Activated T-helper 1 cell treated with anti-CD3 and anti-CD28 coated beads, Interleukin-2, amount 50 U/mL, for 16 hours (primary cell): ENCODE data around the gene KANSL2.
"Not testable (repeated sequence)": the region's sequence is repeated elsewhere in the genome, so short reads cannot be mapped to it uniquely, and the experiment has no call there.

ENCODE experiments used
- DNase-seq, 2 donors: peaks; one replicate each; pipeline ENCODE4 v3.0.0-alpha.2; 2020; ENCODE audit warnings: low read depth in 1 of 2, low spot score in 1 of 2

Gene KANSL2, protein sequence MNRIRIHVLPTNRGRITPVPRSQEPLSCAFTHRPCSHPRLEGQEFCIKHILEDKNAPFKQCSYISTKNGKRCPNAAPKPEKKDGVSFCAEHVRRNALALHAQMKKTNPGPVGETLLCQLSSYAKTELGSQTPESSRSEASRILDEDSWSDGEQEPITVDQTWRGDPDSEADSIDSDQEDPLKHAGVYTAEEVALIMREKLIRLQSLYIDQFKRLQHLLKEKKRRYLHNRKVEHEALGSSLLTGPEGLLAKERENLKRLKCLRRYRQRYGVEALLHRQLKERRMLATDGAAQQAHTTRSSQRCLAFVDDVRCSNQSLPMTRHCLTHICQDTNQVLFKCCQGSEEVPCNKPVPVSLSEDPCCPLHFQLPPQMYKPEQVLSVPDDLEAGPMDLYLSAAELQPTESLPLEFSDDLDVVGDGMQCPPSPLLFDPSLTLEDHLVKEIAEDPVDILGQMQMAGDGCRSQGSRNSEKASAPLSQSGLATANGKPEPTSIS

DNA sequence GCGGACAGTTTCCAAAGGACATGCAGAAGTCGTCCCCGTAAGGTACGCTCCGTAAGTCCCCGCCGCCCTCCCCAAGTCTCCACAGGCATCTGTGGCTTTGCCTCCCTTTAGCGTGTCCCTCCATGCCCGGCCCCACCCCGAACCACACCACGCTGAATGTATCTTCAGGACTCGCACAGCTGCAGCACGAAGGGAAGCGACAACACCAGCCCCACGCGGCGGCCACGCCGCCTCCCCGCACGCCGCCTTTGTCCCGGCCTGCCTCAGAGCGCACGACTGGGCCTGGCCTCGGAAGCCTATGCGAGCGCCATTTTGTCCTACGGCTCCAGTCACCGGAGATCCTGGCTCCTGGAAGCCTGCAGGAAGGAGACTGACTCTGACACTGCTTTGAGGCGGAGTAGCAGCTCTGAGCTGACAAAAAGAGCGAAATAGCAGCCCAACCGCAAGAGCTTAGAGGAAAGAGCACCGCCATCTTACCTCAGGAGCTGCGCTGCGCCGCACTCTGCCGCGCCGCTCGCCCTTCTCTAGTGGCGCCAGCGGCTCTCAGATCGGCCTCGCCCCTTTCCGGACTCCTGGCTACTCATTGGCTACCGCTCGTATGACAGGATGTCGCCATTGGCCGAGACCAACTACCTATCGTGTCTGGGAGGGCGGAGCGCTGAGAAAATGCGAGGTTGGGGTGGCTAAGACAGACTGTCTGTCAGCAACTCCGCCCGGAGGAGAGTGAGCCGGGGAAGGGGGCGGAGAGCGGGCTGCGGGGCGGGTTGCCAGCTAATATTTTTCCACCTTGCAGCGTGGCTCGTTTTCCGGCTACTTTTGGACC lies at the start of gene KANSL2:
TSS of gene KANSL2 (minus strand) at position 529 of the 823 bp plus-strand sequence. CDS start 606 bp downstream, outside the sequence.
- peak; percentile 94 to 95 for DNase-seq

DNA sequence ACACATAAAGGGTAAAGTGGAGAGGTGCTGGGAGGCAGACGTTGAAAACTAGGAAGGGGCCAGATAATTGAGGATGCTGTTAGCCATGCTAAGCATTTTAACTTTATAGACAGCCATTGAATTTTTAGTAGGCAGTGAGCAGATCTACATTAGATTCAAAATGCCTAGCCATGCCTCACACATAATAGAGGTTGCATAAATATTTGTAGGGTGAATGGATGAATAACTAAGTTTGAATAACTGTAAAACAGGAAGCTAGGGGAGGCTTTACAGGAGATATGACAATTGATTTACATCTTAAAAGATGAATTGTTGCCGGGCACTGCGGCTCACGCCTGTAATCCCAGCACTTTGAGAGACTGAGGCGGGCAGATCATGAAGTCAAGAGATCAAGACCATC lies 46.8 kb upstream of the KANSL2 start:
- no peak for DNase-seq

DNA sequence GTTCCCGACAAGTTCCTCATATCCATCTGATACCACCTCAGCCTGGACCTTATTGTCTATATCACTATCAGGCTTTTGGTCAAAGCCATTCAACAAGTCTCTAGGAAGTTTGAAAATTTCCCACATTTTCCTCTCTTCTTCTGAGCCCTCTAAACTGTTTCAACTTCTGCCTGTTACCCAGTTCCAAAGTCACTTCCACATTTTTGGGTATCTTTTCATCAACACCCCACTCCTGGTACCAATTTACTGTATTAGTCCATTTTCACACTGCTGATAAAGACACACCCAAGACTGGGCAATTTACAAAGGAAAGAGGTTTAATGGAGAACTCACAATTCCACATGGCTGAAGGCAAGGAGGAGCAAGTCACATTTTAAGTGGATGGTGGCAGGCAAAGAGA lies 38.7 kb upstream of the KANSL2 start:
- not testable (repeated sequence) for DNase-seq

DNA sequence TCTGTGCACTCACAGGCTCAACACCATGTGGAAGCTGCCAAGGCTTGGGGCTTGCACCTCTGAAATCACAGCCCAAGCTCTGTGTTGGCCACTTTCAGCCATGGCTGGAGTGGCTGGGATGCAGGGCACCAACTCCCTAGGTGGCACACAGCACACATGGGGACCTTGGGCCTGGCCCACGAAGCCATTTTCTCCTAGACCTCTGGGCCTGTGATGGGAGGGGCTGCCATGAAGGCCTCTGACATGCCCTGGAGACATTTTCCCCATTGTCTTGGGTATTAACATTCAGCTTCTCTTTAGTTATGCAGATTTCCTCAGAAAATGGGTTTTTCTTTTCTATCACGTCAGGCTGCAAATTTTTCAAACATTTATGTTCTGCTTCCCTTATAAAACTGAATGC lies 38.1 kb upstream of the KANSL2 start:
- DNase-seq, result not testable (repeated sequence)

DNA sequence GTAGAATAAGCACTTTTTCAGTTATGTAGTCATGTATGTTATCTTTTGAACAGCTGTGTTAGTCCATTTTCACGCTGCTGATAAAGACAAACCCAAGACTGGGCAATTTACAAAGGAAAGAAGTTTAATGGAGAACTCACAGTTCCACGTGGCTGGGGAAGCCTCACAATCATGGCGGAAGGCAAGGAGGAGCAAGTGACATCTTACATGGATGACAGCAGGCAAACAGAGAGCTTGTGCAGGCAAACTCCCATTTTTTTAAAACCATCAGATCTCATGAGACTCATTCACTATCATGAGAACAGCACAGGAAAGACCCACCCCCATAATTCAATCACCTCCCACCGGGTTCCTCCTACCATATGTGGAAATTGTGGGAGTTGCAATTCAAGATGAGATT lies 37.0 kb upstream of the KANSL2 start:
- DNase-seq, result not testable (repeated sequence)

DNA sequence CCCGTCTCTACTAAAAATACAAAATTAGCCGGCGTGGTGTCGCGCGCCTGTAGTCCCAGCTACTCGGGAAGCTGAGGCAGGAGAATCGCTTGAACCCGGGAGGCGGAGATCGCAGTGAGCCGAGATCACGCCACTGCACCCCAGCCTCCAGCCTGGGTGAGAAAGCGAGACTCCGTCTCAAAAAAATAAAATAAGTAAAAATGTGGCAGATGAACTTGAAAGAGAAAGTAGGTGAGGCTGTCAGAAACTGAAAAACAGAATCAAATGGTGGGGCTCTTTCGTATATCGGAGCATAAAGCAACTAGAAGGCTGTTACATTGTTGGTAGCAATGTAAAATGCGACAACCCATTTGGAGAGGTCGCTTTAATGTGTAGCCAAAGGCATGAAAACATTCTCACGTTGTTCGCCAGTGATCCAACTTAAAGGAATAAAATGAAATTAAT lies 35.2 kb upstream of the KANSL2 start:
- no peak for DNase-seq

DNA sequence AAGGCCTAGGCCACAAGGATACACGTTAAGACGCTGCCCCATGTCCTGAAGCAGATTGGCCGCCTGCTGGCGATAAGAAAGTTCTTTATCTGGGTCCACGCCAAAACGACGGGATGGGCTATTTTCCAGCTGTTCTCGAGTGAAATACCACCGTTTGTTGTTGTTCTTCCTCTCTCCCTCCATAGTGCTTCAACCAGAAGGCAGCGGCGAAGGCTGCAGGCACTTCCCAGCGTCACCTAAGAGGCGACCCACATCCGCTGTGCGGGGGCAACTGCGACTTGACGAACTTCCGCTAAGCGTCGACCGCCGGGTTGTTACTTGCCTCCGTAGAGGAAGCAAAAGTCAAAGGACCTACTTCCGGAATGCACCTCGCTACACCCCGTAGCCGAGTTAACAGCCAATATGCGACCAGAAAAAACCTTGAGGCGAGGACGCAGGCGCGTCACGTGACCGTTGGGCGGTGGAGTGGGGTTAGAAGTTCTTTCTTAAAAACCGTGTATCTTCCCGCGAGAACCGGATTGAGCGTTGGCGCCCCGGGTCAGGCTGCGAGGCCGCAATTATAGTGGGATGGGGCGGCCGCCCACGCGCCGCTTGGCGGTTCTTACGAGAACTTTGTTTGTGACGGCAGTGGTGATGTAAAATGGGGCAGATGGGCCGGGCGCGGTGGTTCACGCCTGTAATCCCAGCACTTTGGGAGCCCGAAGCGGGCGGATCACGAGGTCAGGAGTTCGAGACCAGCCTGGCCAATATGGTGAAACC lies 34.6 kb upstream of the KANSL2 start, which contains the start of gene CCNT1:
TSS of gene CCNT1 (minus strand) at position 215 of the 759 bp plus-strand sequence. CDS start at position 183, 32 bp downstream.
- DNase-seq, result peak; percentile 95 to 97

DNA sequence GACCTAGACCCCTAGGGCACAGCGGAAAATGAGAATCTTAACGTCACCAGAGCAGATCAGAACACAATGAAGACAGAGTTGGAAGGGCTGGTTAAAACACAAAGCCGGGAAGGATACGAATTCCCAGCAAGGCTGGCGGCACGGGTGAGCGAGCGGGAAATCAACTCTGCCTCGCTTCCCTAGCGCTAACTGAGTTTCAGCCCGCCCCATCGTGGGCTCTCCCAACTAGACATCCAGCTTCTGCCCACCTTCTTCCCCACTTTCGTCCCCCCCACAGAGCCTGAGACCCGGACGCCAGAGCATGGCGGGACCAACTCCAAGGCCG lies 34.1 kb upstream of the KANSL2 start:
- DNase-seq, result no peak

DNA sequence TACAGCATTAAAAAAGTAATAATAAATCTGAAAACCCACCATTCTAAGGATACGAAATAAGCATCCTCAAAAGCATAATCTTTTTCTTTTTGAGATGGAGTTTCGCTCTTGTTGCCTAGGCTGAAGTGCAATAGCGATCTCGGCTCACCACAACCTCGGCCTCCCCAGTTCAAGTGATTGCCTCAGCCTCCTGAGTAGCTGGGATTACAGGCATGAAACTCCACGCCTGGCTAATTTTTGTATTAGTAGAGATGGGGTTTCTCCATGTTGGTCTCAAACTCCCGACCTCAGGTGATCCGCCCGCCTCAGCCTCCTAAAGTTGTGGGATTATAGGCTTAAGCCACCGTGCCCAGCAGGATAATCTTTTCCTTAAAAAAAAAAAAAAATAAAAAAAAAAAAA lies 30.2 kb upstream of the KANSL2 start:
- no peak for DNase-seq

DNA sequence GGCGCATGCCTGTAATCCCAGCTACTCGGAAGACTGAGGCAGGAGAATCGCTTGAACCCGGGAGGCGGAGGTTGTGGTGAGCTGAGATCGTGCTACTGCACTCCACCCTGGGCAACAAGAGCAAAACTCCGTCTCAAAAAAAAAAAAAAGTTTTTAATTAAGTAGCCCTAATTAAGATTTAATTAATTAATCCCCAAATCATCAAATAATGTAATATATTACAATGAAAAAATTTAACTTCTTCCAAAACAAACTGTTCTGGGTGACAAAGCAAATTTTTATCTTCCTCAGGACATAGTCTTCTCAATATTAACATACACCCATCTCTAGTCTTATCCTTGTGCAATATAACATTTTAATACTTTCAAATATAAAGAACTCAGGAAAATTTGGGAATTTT lies 16.8 kb upstream of the KANSL2 start:
- DNase-seq, result not testable (repeated sequence)

DNA sequence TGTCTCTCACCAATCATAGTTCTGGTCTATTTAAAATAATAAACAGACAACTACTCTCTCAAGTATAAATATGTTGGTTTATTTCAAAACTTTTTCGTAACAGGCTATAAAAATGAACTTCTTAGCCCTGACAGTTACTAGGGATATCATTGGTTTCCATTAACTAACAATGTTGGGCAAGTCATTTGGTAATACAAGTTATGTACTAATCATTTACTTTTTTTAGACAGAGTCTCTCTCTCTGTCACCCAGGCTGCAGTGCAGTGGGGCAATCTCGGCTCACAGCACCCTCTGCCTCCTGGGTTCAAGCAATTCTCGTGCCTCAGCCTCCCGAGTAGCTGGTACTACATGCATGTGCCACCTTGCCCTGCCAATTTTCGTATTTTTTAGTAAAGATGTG lies 14.6 kb upstream of the KANSL2 start:
- DNase-seq, result no peak

DNA sequence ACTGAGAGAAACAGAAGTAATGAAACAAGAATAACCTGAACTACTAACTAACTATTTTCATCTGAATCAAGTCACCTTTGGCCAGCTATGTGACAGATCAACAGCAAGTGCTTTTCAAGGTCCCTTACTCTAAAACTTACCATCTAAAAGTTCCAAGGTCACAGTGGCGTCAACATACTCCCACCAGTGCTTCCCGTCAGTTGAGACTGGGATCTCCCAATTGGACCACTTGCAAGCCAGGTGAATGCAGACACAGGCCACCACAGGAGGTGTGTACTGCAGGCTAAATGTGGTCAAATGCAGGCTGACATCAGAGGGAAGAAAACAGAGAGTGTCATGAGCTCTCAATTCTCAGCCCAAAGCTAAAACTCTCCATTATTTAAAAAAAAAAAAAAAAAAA lies 13.8 kb upstream of the KANSL2 start:
- no peak for DNase-seq

DNA sequence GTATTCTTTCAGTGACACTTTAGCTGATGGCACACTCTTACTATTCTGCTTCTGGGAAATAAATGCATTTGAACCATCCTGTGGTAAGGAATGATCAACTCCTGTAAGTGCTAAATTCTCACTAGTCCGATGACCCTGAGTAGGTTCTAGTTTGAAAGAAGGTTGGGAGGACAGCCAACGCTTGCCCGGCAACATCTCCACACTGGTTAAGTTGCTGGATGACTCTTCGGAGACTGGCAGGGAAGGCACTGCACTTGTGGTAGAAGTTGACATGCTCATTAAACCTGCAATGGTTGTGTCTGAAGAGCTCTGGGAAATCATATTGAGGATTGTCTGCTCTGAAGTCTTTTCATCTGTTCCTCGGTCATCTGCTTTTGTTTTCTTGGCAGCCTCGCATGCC lies 12.0 kb upstream of the KANSL2 start:
- no peak for DNase-seq

DNA sequence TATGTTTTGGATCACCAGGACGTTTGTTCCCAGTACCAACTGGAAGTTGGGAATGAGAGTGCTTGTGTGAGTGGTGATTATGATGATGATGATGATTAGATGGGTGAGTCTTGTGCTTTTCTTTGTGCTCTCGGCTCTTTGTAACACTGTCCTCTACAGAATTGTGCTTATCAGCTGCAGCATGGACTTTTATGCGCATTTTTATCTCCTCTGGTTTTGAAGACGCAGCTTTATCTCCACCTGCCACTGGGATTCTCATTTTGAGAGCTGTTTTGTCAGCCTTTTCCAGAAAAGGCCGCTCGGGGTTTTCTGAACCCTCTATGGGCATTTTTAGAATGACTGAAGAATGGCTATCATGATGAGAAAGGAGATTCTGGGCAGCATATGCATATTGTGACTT lies 11.5 kb upstream of the KANSL2 start:
- DNase-seq, result no peak

DNA sequence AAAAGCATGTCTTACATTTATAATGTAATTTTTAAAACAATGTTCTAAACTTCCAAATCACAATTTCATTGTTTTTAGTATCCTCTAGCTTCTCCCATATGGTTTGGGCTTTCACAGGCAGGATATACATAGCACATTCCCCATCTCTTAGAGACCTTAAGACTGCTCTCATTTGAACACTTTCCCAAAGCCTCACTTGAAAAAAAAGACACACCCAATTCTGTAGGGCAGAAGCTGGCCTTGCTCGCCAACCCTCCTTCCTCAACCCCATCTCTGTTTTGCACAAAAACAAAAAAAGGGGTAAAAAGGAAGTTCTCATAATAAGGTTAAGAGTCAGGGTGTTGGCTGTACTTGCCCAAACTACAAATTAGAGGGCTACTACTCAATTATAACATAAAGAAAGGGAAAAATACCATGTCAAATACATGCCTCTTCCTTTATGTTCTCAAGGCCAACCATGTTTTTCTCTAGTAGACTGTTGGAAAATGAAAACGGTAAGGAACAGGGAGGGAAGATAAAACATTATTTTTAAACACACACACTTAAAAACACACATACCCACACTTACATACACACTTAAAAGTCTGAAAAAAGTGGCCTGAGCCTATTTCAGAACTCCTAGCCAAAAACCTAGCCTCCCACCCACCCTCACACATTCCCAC lies 9.9 kb upstream of the KANSL2 start:
- no peak for DNase-seq

DNA sequence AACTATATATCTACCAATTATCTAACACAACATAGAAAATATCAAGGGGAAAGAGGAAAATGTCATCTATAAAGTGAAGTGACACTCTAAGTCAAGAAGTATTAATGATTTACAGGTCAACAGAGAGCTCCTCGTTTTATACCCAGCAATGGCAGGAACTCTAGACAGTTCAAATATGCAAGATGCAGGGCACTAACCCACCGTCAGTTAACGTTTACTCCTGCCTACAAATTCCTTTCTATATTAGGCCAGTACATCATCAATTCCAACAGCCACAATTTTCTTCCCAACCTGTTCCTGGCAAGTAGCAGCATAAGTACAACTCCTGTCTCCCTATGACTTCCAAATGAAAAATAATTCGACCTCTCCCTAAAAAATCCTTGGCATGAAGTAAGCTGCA lies 9.0 kb upstream of the KANSL2 start:
- no peak for DNase-seq

DNA sequence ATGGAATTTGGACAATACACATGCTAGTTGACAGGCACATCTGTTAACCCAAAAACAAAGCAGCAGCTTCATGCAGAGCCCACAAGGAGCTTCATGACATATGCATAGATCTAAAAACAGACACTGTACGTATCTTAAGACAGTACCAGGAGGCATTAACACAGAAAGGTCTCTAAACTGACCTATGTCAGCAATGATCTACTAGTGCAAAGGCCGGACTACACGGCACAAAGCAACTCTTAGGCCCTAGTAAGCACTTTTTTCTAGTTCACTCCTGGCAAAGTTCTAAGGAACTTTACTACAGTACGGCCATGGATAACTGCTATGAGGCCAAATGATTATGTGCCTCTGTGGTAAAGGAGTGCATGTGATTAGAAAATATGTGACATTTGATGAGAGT lies 8.4 kb upstream of the KANSL2 start:
- DNase-seq, result no peak

DNA sequence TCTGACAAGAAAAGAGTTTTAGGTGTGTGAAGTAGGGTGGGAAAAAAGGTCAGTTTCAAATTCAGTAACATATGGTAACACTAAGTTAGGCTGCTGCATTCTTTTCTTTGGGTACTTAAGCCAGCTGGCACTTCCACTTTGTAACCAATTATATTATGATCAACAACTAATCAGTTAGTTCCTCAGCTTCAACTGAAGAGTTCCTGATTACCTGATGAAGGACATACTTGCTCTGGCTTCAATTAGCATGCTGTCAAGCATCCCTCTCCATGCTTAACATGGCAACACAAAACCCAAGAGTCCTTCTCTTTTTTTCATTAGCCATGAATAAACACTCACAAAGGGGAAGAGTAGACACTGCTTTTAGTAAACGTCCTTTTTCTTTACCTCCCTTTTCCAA lies 6.8 kb upstream of the KANSL2 start:
- DNase-seq, result no peak

DNA sequence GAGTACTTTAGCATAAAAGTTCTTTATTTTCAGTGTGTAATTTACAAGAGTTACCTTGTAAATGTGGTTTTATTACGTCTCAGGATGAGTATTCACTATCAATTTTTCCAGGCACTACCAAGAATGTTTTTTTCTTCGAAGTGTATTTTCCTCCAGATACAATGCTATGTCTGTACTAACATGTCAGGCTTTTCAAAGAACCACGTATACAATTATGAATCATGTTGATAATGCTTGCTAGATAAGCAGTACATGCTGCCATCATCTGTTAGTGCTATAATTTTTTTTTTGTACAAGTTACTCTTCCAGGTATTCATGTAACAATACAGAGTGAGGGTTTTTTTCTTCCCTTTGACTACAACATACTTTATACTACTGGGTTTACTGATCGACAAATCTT lies 5.6 kb upstream of the KANSL2 start:
- no peak for DNase-seq

DNA sequence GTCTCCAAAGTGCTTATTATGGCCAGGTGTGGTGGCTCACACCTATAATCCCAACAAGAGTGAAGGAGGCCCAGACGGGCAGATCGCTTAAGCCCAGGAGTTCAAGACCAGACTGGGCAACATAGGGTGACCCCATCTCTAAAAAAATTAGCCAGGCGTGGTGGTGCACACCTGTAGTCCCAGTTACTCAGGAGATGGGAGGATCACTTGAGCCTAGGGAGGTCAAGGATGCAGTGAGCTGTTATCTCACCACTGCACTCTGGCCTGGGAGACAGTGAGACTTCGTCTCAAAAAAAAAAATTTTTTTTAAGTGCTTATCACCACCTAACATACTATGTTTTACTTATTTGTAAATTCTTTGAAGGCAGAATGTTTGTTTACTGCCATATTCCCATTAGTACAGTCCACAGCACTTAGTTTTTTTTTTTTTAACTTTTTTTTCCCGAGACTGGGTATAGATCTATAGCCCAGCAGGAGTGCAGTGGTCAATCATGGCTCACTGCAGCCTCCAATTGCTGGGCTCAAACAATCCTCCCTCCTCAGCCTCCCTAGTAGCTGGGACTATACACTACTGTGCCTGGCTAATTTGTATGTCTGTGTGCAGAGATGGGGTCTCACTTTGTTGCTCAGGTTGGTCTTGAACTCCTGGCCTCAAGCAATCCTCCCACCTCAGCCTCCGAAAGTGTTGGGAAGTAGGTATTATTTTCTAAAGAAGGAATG lies 4.7 kb upstream of the KANSL2 start:
- DNase-seq, result no peak
